Uterus (tissue), 4 donors: ENCODE results near the gene CACNA2D2. TPM values are rescaled to one million over a fixed set of nuclear protein-coding genes. Genes with fewer than 3 reads are reported as not detected.

ENCODE experiments used
- DNase-seq, 2 donors: peaks; one replicate each; pipeline ENCODE4 v3.0.0-alpha.2; 2019 to 2020
- H3K27ac ChIP-seq, 2 donors: fragments of 200-600 bp; sonication (generic); 1 replicate in 1 of 2; 2 replicates in 1 of 2; pipeline ENCODE4 v1.5.1; 2016 to 2018
- H3K27me3 ChIP-seq, 2 donors: fragments of 200-600 bp; sonication (generic); one replicate each; pipeline ENCODE4 v1.5.1; 2018 to 2019; ENCODE audit warnings: control low read depth in 1 of 2
- H3K36me3 ChIP-seq, 2 donors: fragments of 200-600 bp; sonication (generic); one replicate each; pipeline ENCODE4 v1.5.1; 2019; ENCODE audit warnings: control low read depth in 1 of 2
- H3K4me1 ChIP-seq, 2 donors: fragments of 200-600 bp; sonication (generic); one replicate each; pipeline ENCODE4 v1.5.1; 2018 to 2019; ENCODE audit warnings: control low read depth in 1 of 2
- H3K4me3 ChIP-seq, 2 donors: fragments of 200-600 bp; sonication (generic); 1 replicate in 1 of 2; 2 replicates in 1 of 2; pipeline ENCODE4 v1.5.1; 2018 to 2019; ENCODE audit warnings: mild to moderate bottlenecking in 1 of 2
- H3K9me3 ChIP-seq, 2 donors: fragments of 200-600 bp; sonication (generic); one replicate each; pipeline ENCODE4 v1.5.1; 2019; ENCODE audit warnings: control low read depth in 1 of 2
- CTCF ChIP-seq, 4 experiments: fragments of 200-600 bp in 2 of 4; fragments of 450-650 bp in 2 of 4; sonication (generic) in 2 of 4; IDR thresholded peaks; one replicate each; pipeline ENCODE4 v1.5.1; 2016 to 2019; ENCODE audit warnings: antibody characterized with exemption in 4 of 4, mild to moderate bottlenecking in 2 of 4, moderate library complexity in 1 of 4
- POLR2A ChIP-seq, 2 donors: fragments of 450-650 bp; IDR thresholded peaks; one replicate each; pipeline ENCODE4 v1.6.1; 2016; ENCODE audit warnings: antibody characterized with exemption in 2 of 2, mild to moderate bottlenecking in 1 of 2, moderate library complexity in 1 of 2
- intact Hi-C: fragments of 100-400 bp; cut with DNase I; formaldehyde crosslinking; loops from one replicate; pipeline ENCODE4 v1.15.1; 2023; ENCODE audit warnings: low total_unique reads
- total RNA-seq, 4 donors: library from RNA; depleted of rRNA in 3 of 4; stranded (reverse); fragments of >200 nt in 3 of 4; gene quantifications; one replicate each; pipeline versions ENCODE4 v1.1.0 to v1.2.4, GENCODE V29; 2014 to 2023
- donor health status: DM: yes; HTN: yes; CAD: no.

The CACNA2D2 gene
- total RNA-seq, 4 donors from 2014 or later = under 0.01 to 6.1 (median 5.3) TPM; not detected in 1

- H3K27ac ChIP-seq = no peak overlapping the region
- H3K36me3 ChIP-seq = no peaks in the 10 kb centered on the region
- no peaks in the 10 kb centered on the region for H3K4me1 ChIP-seq
- no peaks in the 10 kb centered on the region for H3K27me3 ChIP-seq
- TF ChIP-seq CTCF (IDR thresholded peaks at IDR 0.05) (no peak), POLR2A (IDR thresholded peaks at IDR 0.05) (no peak)
- H3K9me3 ChIP-seq = no peaks in the 10 kb centered on the region
- no peak overlapping the region for H3K4me3 ChIP-seq
- intact Hi-C loops = no loop called here
- no peak for DNase-seq
These were observed 21.9 kb upstream of the CACNA2D2 start for GRCh38 chr3:50525191-50525910.

- Histone ChIP-seq H3K9me3 (no peaks in the 10 kb centered on the region), H3K27me3 (no peaks in the 10 kb centered on the region), H3K36me3 (no peaks in the 10 kb centered on the region), H3K4me3 (no peak overlapping the region), H3K4me1 (no peaks in the 10 kb centered on the region), H3K27ac (no peak overlapping the region)
- intact Hi-C loops = no loop called here
- TF ChIP-seq CTCF (IDR thresholded peaks at IDR 0.05) = no peak
- TF ChIP-seq POLR2A (IDR thresholded peaks at IDR 0.05) = no peak
- no peak for DNase-seq
These were observed 21.3 kb upstream of the CACNA2D2 start for GRCh38 chr3:50524746-50525145.

GRCh38 chr3:50523279-50523811 is 19.9 kb upstream of the CACNA2D2 start:
- no peaks in the 10 kb centered on the region for H3K9me3 ChIP-seq

DNA sequence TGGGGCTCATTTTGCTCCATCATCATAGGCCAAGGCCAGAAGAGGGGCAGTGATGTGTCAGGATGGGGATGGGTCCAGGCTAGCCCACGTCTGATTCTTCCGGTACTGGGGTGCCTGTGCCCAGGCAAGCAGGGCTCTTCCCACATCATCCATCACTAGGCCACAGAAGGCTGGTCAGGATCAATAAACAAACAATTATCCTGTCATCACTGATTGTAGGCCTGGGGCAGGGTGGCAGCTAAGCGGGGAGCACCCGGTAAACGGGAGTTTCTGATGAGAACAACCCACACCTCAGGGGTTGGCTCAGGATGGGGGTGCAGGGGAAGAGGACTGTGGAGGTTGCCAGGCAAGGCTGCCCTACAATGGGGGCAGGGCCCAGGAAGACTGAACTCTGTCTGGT is 18.1 kb upstream of the CACNA2D2 start:
- H3K27me3 ChIP-seq = no peaks in the 10 kb centered on the region
- H3K27ac ChIP-seq = no peak overlapping the region
- no peak for TF ChIP-seq CTCF (IDR thresholded peaks at IDR 0.05)
- TF ChIP-seq POLR2A (IDR thresholded peaks at IDR 0.05) = no peak
- intact Hi-C loops = no loop called here
- H3K36me3 ChIP-seq = no peaks in the 10 kb centered on the region
- no peaks in the 10 kb centered on the region for H3K9me3 ChIP-seq
- no peaks in the 10 kb centered on the region for H3K4me1 ChIP-seq
- DNase-seq = no peak
- H3K4me3 ChIP-seq = no peak overlapping the region

More at GRCh38 chr3:50523279-50523811, 19.9 kb upstream of the CACNA2D2 start:
- Histone ChIP-seq H3K4me1 (no peaks in the 10 kb centered on the region), H3K36me3 (no peaks in the 10 kb centered on the region), H3K27ac (no peak overlapping the region), H3K27me3 (no peaks in the 10 kb centered on the region), H3K4me3 (no peak overlapping the region)
- DNase-seq = no peak
- TF ChIP-seq CTCF (IDR thresholded peaks at IDR 0.05) (no peak), POLR2A (IDR thresholded peaks at IDR 0.05) (no peak)
- intact Hi-C loops = no loop called here

DNA sequence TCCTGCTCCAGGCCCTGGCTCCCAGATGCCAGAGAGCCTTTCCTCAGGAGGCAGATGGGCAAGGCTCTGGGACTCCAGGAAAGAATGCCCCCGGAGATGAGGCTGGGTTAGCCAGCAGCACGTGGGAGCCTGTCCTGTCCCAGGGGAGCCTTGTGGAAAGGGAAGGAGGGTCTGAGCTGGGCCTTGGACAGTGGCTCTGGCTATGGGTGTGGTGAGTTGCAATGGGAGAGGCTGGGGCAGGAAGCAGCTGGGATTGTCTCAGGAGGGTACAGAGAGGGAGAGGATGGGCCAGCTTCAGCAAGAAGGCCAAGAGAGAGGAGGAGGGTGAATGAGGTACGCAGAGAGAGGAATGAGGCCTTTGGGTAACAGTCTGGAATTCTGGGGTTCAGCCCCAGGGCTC is 17.4 kb upstream of the CACNA2D2 start:
- no peak overlapping the region for H3K4me3 ChIP-seq
- H3K4me1 ChIP-seq = peaks cover 0 to 5% of the 10 kb centered on the region in 2 donors
- H3K36me3 ChIP-seq = no peaks in the 10 kb centered on the region
- no peak overlapping the region for H3K27ac ChIP-seq
- intact Hi-C loops = no loop called here
- no peak for DNase-seq
- TF ChIP-seq CTCF (IDR thresholded peaks at IDR 0.05) (no peak), POLR2A (IDR thresholded peaks at IDR 0.05) (no peak)
- H3K9me3 ChIP-seq = no peaks in the 10 kb centered on the region
- H3K27me3 ChIP-seq = no peaks in the 10 kb centered on the region
